Measurements from ENCODE around the gene FOXK2.

The FOXK2 gene

GRCh38 chr17:82486231-82487094 is 33.1 kb upstream of the FOXK2 start:
- no peak for TF ChIP-seq YY1 (IDR thresholded peaks at IDR 0.05; ENCODE audit: low read depth)
- no peak for TF ChIP-seq ZBTB7A (IDR thresholded peaks at IDR 0.05; ENCODE audit: low read depth)
- no peak for TF ChIP-seq RAD21 (IDR thresholded peaks at IDR 0.05; ENCODE audit: low read depth)
- no peak for TF ChIP-seq EGR1 (IDR thresholded peaks at IDR 0.05)
- TF ChIP-seq NFIC (IDR thresholded peaks at IDR 0.05): no peak
- no peak for TF ChIP-seq TCF12 (IDR thresholded peaks at IDR 0.05; ENCODE audit: low read depth)
- TF ChIP-seq CEBPB (IDR thresholded peaks at IDR 0.05): no peak
- TF ChIP-seq REST (IDR thresholded peaks at IDR 0.05; ENCODE audit: low read depth): no peak
- no peak for TF ChIP-seq FOXM1 (IDR thresholded peaks at IDR 0.05; ENCODE audit: borderline replicate concordance, low read depth)
- no peak for TF ChIP-seq USF1 (IDR thresholded peaks at IDR 0.05)
- no peak for TF ChIP-seq EP300 (IDR thresholded peaks at IDR 0.05; ENCODE audit: borderline replicate concordance)
- TF ChIP-seq TAF1 (IDR thresholded peaks at IDR 0.05; ENCODE audit: low read depth): no peak

- TF ChIP-seq REST (IDR thresholded peaks at IDR 0.05; ENCODE audit: low read depth) (no peak), CEBPB (IDR thresholded peaks at IDR 0.05) (no peak), TEAD4 (IDR thresholded peaks at IDR 0.05) (no peak), CREB1 (IDR thresholded peaks at IDR 0.05; ENCODE audit: low read depth) (no peak), YY1 (IDR thresholded peaks at IDR 0.05; ENCODE audit: low read depth) (no peak), TAF1 (IDR thresholded peaks at IDR 0.05; ENCODE audit: low read depth) (no peak), EGR1 (IDR thresholded peaks at IDR 0.05) (no peak), RAD21 (IDR thresholded peaks at IDR 0.05; ENCODE audit: low read depth) (no peak), MAX (IDR thresholded peaks at IDR 0.05) (no peak), USF1 (IDR thresholded peaks at IDR 0.05) (no peak), NFIC (IDR thresholded peaks at IDR 0.05) (no peak), EP300 (IDR thresholded peaks at IDR 0.05; ENCODE audit: borderline replicate concordance) (no peak), ZBTB7A (IDR thresholded peaks at IDR 0.05; ENCODE audit: low read depth) (no peak), FOXM1 (IDR thresholded peaks at IDR 0.05; ENCODE audit: borderline replicate concordance, low read depth) (no peak), TCF12 (IDR thresholded peaks at IDR 0.05; ENCODE audit: low read depth) (no peak)
These were observed 31.6 kb upstream of the FOXK2 start for GRCh38 chr17:82487910-82488309.

GRCh38 chr17:82489117-82489516 is 30.4 kb upstream of the FOXK2 start:
- TF ChIP-seq TAF1 (IDR thresholded peaks at IDR 0.05; ENCODE audit: low read depth) (no peak), TEAD4 (IDR thresholded peaks at IDR 0.05) (no peak), EGR1 (IDR thresholded peaks at IDR 0.05) (no peak), YY1 (IDR thresholded peaks at IDR 0.05; ENCODE audit: low read depth) (no peak), RAD21 (IDR thresholded peaks at IDR 0.05; ENCODE audit: low read depth) (no peak), CREB1 (IDR thresholded peaks at IDR 0.05; ENCODE audit: low read depth) (no peak), NFIC (IDR thresholded peaks at IDR 0.05) (no peak), REST (IDR thresholded peaks at IDR 0.05; ENCODE audit: low read depth) (no peak), CEBPB (IDR thresholded peaks at IDR 0.05) (no peak), EP300 (IDR thresholded peaks at IDR 0.05; ENCODE audit: borderline replicate concordance) (no peak), MAX (IDR thresholded peaks at IDR 0.05) (no peak)
